ENCODE results near the gene GLDC.
A peak's percentile ranks its signal among the peaks of the same experiment; 100 is the strongest.

The GLDC gene

DNA sequence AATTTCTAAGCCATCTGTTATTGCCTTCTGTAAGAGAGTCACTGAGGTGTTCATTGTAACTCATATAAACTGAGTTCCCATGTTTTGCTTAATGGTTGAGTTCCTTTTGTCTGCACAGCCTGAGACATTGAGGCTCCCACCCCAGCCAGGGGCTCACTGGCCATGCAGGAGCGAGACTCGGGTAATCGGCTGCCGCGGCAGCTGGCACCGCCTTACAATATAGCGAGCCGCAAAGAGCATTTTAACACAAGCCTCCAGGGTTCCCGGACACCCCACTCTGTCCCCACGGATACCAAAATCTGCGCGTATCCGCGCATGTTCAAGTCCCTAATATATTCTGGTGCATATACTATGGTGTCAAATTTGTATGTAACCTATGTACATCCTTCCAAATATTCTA, 24.4 kb upstream of the GLDC start:
- TF ChIP-seq, protein P1, sequence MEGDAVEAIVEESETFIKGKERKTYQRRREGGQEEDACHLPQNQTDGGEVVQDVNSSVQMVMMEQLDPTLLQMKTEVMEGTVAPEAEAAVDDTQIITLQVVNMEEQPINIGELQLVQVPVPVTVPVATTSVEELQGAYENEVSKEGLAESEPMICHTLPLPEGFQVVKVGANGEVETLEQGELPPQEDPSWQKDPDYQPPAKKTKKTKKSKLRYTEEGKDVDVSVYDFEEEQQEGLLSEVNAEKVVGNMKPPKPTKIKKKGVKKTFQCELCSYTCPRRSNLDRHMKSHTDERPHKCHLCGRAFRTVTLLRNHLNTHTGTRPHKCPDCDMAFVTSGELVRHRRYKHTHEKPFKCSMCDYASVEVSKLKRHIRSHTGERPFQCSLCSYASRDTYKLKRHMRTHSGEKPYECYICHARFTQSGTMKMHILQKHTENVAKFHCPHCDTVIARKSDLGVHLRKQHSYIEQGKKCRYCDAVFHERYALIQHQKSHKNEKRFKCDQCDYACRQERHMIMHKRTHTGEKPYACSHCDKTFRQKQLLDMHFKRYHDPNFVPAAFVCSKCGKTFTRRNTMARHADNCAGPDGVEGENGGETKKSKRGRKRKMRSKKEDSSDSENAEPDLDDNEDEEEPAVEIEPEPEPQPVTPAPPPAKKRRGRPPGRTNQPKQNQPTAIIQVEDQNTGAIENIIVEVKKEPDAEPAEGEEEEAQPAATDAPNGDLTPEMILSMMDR (IDR thresholded peaks at IDR 0.05; ENCODE audit: low read length), result no peak
- TF ChIP-seq EZH2 (optimal IDR thresholded peaks at IDR 0.05; ENCODE audit: low read depth, low read length) (no peak), EZH2phosphoT487 (IDR thresholded peaks at IDR 0.05; ENCODE audit: low read length) (no peak)
- Histone ChIP-seq H3K4me2 (ENCODE audit: low read depth, low read length) (no peak overlapping the region), H3K4me3 (ENCODE audit: low read length) (no peak overlapping the region), H3K27ac (ENCODE audit: low read length) (no peak overlapping the region), H3K4me1 (ENCODE audit: low read length) (peaks cover 16% of the 10 kb centered on the region), H2AFZ (ENCODE audit: low read length) (no peak overlapping the region), H3K9ac (ENCODE audit: low read length) (no peak overlapping the region), H3F3A (ENCODE audit: insufficient read depth, low read length) (peaks cover 10% of the 10 kb centered on the region), H4K20me1 (ENCODE audit: insufficient read depth, low read length) (no peaks in the 10 kb centered on the region), H3K79me2 (ENCODE audit: low read length) (no peaks in the 10 kb centered on the region), H3K9me2 (replicated peaks; ENCODE audit: insufficient read depth, low read length) (no peaks in the 10 kb centered on the region), H3K27me3 (replicated peaks; ENCODE audit: insufficient read depth, low read length) (no peaks in the 10 kb centered on the region), H3K9me3 (replicated peaks; ENCODE audit: insufficient read depth, low read length) (no peaks in the 10 kb centered on the region), H3K36me3 (replicated peaks; ENCODE audit: insufficient read depth, low read length) (no peaks in the 10 kb centered on the region)
- no peak for DNase-seq

DNA sequence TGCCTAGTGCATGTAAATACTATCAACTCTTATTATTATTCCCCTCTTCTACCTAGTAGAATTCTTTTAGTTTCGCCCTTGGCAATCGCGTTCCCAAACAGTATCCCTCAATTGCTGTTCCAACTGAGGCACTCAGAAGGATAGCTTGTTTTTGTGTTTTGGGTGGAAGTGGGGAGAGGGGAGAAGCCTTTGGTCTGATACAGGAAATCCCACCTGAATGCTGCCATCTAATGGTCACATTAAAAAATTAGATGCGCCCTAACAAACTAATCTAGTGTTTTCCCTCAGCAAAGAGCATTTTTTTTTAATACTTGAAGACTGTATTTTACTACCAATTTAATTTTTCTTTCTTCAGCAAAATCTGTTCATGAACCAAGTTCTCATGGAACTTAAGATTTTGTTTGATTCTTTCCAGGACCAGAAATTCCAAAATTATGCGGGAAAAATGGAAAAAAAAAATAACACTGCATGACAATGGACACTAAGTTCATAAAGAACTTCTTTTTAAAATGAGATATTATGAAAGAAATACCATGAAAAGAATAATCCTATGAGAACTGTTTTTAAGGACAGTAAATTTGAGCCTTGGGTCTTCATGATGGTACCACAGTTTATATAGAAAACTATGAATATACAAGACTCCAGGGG, 22.2 kb upstream of the GLDC start:
- Histone ChIP-seq H3K79me2 (ENCODE audit: low read length) (no peaks in the 10 kb centered on the region), H3K4me2 (ENCODE audit: low read depth, low read length) (no peak overlapping the region), H3K9ac (ENCODE audit: low read length) (no peak overlapping the region), H4K20me1 (ENCODE audit: insufficient read depth, low read length) (no peaks in the 10 kb centered on the region), H3K4me1 (ENCODE audit: low read length) (peaks cover 4% of the 10 kb centered on the region), H2AFZ (ENCODE audit: low read length) (no peak overlapping the region), H3F3A (ENCODE audit: insufficient read depth, low read length) (no peaks in the 10 kb centered on the region), H3K4me3 (ENCODE audit: low read length) (no peak overlapping the region), H3K36me3 (replicated peaks; ENCODE audit: insufficient read depth, low read length) (no peaks in the 10 kb centered on the region), H3K27ac (ENCODE audit: low read length) (no peak overlapping the region), H3K9me3 (replicated peaks; ENCODE audit: insufficient read depth, low read length) (no peaks in the 10 kb centered on the region), H3K27me3 (replicated peaks; ENCODE audit: insufficient read depth, low read length) (no peaks in the 10 kb centered on the region), H3K9me2 (replicated peaks; ENCODE audit: insufficient read depth, low read length) (no peaks in the 10 kb centered on the region)
- TF ChIP-seq EZH2 (optimal IDR thresholded peaks at IDR 0.05; ENCODE audit: low read depth, low read length) (no peak), EZH2phosphoT487 (IDR thresholded peaks at IDR 0.05; ENCODE audit: low read length) (no peak)
- TF ChIP-seq, protein P1 (IDR thresholded peaks at IDR 0.05; ENCODE audit: low read length), result peak; percentile 66
- DNase-seq, result peak; percentile 49

GRCh38 chr9:6667080-6667479, 21.6 kb upstream of the GLDC start:
- TF ChIP-seq EZH2 (optimal IDR thresholded peaks at IDR 0.05; ENCODE audit: low read depth, low read length) (no peak), EZH2phosphoT487 (IDR thresholded peaks at IDR 0.05; ENCODE audit: low read length) (no peak)
- TF ChIP-seq, protein P1 (IDR thresholded peaks at IDR 0.05; ENCODE audit: low read length), result no peak
- no peak overlapping the region for H3K27ac ChIP-seq (ENCODE audit: low read length)
- peaks cover 3% of the 10 kb centered on the region for H3K4me1 ChIP-seq (ENCODE audit: low read length)
- no peak overlapping the region for H3K4me3 ChIP-seq (ENCODE audit: low read length)
- no peaks in the 10 kb centered on the region for H3F3A ChIP-seq (ENCODE audit: insufficient read depth, low read length)
- H3K9ac ChIP-seq (ENCODE audit: low read length), result no peak overlapping the region
- H3K36me3 ChIP-seq (replicated peaks; ENCODE audit: insufficient read depth, low read length), result no peaks in the 10 kb centered on the region
- no peaks in the 10 kb centered on the region for H3K9me3 ChIP-seq (replicated peaks; ENCODE audit: insufficient read depth, low read length)
- no peaks in the 10 kb centered on the region for H3K79me2 ChIP-seq (ENCODE audit: low read length)
- DNase-seq, result no peak
- H3K9me2 ChIP-seq (replicated peaks; ENCODE audit: insufficient read depth, low read length), result no peaks in the 10 kb centered on the region
- no peaks in the 10 kb centered on the region for H4K20me1 ChIP-seq (ENCODE audit: insufficient read depth, low read length)
- no peak overlapping the region for H2AFZ ChIP-seq (ENCODE audit: low read length)
- no peak overlapping the region for H3K4me2 ChIP-seq (ENCODE audit: low read depth, low read length)
- no peaks in the 10 kb centered on the region for H3K27me3 ChIP-seq (replicated peaks; ENCODE audit: insufficient read depth, low read length)

All from MM.1S (cell line).